T47D (cell line): ENCODE measurements around the gene GDPD5.
"Not testable (repeated sequence)": the region's sequence is repeated elsewhere in the genome, so short reads cannot be mapped to it uniquely, and the experiment has no call there.

Experiments used
- DNase-seq, 2 experiments: peaks; one replicate each; pipeline versions ENCODE4 v3.0.0 to v3.0.0-alpha.2; 2011 to 2012; ENCODE audit warnings: low read depth in 1 of 2, low spot score in 1 of 2
- JUND ChIP-seq: IDR thresholded peaks from 2 replicates; pipeline ENCODE4 v1.6.1; 2012; ENCODE audit warnings: low read depth
- in situ Hi-C: cut with HindIII; loops from 2 replicates; pipeline ENCODE4 v1.10.0; 2016; ENCODE audit warnings: low sequenced_read_pairs, low pct_unique_long_range_greater_than_20kb

GDPD5 gene

DNA sequence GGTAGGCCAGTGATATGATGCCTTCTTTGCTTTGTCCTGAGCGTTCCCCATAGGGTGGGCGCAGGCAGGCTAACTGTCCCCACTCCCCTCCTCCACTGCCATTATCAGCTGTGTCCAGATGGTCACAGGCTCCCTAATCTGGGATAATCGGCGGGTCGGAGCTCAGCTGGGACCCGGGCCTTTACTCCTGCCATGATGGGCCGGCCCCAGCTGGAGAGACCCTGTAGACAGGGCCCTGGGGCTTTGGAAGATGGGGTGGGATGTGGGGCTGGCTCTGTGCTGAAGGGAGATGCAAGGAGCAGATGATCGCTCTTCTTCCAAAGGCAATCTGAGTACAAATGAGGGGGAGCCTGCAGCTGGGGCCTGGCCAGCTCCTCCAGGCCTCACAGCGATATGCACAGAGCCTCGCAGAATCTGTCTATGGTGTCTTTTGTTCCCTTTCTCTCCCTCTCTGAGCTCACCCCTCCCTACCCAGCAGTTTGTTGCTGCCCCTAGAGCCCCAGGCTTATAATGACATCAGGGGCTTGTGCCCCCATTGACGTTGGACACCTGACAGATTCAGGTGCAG lies 104.6 kb downstream of the GDPD5 start:
- no peak for DNase-seq
- TF ChIP-seq JUND, result no peak
- in situ Hi-C loops, result no loop called here

DNA sequence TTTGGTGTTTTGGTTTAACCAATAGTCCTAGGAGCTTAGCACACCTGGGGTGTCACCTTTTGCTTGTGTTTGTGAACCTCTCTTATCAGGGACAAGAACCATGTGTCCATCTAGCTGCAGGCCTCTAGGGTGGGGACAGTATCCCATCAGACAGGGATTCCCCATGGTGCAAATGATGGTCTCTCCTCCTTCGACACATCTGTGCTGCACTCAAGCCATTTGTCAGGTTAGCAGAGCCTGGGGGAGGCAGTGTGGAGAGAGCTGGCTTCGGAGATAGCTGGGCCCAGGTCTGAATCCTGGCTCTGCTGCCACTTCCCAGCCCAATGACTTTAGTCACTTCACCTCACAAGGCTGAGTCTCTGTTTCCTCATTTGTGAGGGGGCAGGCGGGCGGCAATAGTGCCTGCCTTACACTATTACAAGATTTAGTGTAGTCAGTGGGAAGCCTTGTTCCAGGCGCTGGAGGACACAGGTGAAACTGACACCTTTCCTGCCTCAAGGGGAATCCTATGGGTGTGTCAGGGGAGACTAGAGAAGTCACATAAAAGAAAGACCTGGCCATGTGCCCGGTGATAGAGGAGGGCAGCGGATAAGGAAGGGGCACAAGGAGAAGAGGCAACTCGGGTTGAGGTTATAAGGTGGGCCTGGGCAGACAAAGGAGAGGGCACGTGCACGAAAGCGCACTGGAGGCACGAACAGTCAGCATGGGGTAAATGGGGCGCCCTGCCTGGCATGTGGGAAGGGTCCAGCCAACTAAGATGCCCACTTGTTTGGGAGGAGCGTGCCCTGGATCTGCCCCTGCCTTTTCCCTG lies 105.3 kb downstream of the GDPD5 start:
- no peak for DNase-seq
- TF ChIP-seq JUND, result no peak
- in situ Hi-C loops, result no loop called here

DNA sequence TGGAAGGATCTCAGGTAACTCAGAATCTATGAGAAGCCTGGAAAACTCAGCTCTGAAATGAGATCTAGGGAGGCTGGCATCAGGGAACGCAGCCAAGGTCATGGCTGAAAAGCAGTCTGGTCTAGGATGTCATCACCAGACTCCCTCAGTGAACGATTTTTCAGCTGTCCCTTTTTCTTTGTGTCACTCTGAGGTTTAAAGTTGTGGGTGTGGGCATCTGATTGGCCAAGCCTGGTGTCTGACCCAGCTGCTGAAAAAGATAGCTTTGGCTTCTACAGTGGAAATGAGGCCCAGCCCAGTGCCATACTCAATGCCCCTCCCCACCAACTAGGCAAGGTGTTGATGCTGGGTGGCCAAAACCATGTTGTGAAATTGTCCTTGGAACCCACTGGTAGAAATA lies 111.9 kb downstream of the GDPD5 start:
- in situ Hi-C loops, result no loop called here
- no peak for DNase-seq

DNA sequence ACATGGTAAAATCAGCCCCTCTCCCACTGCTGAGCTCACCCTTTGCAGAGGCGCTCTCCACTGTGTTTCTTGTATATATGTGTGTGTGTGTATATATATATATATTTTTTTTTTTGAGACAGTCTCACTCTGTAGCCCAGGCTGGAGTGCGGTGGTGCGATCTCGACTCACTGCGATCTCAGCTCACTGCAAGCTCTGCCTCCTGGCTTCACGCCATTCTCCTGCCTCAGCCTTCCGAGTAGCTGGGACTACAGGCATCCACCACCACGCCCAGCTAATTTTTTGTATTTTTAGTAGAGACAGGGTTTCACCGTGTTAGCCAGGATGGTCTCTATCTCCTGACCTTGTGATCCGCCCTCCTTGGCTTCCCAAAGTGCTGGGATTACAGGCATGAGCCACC lies 112.6 kb downstream of the GDPD5 start:
- in situ Hi-C loops, result not testable (repeated sequence)

More for the DNA sequence above, 111.9 kb downstream of the GDPD5 start:
- TF ChIP-seq JUND, result no peak

DNA sequence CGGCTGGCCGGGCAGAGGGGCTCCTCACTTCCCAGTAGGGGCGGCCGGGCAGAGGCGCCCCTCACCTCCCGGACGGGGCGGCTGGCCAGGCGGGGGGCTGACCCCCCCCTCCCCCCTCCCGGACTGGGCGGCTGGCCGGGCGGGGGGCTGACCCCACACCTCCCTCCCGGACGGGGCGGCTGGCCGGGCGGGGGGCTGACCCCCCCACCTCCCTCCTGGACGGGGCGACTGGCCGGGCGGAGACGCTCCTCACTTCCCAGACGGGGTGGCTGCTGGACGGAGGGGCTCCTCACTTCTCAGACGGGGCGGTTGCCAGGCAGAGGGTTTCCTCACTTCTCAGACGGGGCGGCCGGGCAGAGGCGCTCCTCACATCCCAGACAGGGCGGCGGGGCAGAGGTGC lies 115.8 kb downstream of the GDPD5 start:
- in situ Hi-C loops, DNase-seq: not testable (repeated sequence)

More for the DNA sequence above, 112.6 kb downstream of the GDPD5 start:
- not testable (repeated sequence) for DNase-seq

DNA sequence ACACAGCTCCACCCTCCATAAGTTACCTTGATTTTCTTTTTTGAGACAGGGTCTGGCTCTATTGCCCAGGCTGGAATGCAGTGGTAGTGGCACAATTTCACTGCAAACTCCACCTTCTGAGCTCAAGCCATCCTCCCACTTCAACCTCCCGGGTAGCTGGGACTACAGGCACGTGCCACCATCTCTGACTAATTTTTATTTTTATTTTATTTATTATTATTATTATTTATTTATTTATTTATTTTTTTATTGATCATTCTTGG lies 116.9 kb downstream of the GDPD5 start:
- no peak for TF ChIP-seq JUND
- in situ Hi-C loops, result no loop called here
- DNase-seq, result no peak

DNA sequence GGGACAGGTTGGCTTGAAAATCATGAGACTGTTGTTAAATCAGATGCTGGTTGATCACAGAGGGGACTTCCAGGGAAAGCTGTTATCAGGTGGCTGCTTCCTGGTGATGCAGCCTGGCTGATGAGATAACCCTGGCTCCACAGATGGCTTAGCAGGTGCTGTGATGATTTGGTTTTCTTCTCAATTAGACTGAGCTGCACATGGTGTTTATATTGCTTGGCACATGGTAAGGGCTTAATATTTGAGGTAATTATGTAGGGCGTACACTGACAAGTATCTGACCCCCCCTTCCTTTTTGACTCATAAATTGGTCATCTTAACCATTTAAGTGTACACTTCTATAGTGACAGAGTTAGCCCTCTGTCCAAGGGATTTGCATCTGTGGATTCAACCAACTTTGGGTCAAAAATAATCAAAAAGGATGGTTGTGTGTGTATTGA lies 119.4 kb downstream of the GDPD5 start:
- DNase-seq, result no peak
- TF ChIP-seq JUND, result no peak
- in situ Hi-C loops, result no loop called here

DNA sequence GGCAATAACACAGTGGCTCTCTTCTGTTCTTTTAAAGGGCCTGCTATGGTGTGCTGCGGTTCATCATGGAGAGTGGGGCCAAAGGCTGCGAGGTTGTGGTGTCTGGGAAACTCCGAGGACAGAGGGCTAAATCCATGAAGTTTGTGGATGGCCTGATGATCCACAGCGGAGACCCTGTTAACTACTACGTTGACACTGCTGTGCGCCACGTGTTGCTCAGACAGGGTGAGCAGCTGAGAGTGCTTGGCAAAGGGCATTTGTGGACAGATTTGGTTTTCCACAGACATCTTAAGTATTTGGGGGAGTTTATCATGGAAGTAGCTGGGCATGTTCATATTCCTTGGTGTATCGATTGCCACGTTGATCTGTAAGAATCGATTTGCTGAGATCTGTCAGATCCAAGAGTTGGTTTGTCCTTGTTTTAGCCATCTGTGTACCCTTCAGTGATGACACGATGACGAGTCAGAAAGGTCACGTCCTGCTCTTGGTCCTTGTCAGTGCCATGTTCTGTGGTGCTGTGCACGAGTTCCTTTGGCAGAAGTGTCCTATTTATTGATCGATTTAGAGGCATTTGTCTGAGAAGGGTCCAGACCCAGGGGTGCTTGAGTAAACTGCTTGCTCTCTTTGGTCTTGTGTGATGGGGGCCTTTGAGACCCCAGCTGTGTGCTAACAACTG lies 121.6 kb downstream of the GDPD5 start:
- TF ChIP-seq JUND, result no peak

DNA sequence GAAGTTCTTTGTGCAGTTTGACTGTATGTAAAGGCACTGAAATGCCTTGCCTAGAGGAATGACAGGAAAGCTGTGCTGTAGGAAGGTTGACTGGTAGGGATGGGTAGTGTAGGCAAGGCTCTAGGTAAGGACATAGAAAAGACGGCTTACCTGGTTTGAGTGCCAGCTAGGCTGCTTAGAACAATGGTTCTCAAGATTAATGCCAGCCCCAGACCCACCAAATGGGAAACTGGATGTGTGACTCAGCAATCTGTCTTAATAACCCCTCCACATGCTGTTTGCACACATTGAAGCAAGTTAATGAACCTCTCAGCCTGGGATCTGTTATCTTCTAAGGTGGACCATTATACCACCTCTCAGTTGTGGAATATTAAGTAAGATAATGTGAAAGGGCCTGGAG lies 122.7 kb downstream of the GDPD5 start:
- TF ChIP-seq JUND, result no peak
- no peak for DNase-seq
- in situ Hi-C loops, result no loop called here

More for the DNA sequence above, 121.6 kb downstream of the GDPD5 start:
- in situ Hi-C loops, result no loop called here
- no peak for DNase-seq

DNA sequence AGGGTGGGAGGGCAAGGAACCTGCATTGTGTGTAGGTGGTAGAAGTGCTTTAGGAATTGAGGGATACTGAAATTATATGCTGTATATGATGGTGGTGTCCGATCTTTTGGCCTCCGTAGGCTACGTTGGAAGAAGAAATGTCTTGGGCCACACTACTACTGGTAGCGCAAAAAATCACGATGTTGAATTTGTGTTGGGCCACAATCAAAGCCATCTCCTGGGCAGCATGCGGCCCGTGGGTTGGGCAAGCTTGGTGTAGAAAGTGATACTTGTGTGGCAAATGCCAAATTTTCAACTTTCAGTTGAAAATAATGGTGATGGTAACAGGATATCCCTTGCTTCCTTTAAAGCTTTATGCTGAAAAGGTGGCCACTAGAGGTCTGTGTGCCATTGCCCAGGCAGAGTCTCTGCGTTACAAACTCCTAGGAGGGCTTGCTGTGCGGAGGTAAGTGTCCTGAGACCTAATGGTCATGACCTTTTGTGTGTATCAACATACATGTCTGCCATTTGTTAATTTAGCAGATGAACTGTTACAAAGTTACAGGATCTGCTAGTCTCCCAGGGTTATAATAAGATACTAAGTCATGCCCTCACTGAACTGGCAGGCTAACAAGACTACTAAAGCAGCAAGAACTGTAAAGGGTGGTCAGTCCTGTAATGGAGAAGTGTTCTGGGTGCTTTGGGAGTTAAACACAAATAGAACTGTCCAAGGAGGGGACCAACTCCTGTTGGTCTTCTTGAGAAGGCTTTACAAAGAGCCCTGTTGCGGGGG lies 123.6 kb downstream of the GDPD5 start:
- DNase-seq, result no peak
- TF ChIP-seq JUND, result no peak
- in situ Hi-C loops, result no loop called here

DNA sequence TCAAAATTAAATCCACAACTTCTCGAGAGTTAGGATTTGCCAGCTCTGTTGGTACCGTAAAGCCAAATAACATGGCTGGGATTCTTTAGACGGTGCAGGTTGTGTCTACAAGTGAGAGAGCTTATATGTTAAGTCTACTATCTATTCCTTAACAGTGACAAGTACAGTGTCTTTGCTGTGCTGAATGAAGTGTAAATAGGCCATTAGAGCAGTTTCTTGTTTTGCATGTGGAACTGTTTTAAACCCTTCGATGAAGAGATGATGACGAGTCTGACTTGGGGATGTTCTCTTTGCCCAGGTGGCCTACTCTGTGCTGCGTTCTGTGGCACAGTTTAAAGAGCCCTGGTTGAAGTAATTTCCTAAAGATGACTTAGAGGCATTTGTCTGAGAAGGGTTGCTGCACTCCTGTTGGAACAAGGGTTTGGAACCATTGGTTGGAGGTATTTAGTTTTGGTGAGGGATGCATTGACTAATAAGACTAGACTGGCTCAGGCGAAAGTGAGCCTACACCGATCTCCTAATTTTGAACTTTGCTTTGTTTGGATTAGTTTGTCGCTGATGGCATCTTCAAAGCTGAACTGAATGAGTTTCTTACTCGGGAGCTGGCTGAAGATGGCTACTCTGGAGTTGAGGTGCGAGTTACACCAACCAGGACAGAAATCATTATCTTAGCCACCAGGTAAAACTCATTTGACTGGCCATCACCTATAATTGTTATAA lies 125.4 kb downstream of the GDPD5 start:
- TF ChIP-seq JUND, result no peak
- peak in 1 of 2 experiments; percentile 42 for DNase-seq
- in situ Hi-C loops, result no loop called here

DNA sequence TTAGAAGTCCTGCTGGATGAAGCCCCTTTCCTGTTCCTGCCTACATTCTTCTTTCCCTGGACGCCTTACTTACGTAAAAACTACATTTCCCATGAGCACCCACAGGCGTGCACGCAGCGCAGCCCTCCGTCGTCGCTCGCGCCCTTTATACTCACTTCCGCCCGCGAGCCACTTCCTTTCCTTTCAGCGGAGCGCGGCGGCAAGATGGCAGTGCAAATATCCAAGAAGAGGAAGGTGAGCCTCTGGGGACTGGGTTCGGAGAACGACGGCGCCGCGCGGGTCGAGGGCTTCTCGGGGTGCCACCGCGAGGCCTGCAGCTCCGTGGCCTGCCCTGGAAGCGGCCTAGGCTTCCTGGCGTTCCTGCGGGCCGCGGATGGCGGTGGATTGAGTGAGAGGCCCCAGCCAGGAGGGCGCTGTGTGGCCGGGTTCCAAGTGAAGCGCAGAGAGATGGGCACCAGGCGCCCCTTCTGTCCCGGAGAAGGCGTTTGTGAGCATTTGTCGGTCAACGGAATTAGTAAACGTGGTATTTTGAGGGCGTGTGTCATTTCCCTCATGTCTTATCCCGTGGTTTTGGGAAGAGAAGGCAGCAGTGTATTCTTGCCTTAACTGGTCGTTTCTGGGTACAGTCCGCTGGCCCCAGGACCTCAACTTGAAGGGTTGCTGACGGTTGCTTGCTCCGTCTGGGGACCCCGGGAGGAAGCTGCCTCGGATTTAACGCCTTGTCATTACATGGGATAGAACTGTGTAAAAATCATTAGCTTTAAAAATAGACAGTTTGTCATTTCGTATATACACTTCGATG lies 126.2 kb downstream of the GDPD5 start, which contains the start of gene RPS3:
RPS3 (plus strand) TSS at position 175 of the 802 bp plus-strand sequence; CDS start at position 205, 30 bp downstream.
- in situ Hi-C loops, result no loop called here
- DNase-seq, result peak; percentile 88 to 96
- TF ChIP-seq JUND, result no peak
